H9 (cell line): Measurements from ENCODE around the gene KLHL21. TPM values are rescaled to one million over a fixed set of nuclear protein-coding genes. Genes with fewer than 3 reads are reported as not detected.
A peak's percentile ranks its signal among the peaks of the same experiment; 100 is the strongest.

ENCODE experiments used
- DNase-seq: peaks from one replicate; pipeline ENCODE4 v3.0.0-alpha.2; 2017
- H2AFZ ChIP-seq: one replicate; pipeline ENCODE4 v1.6.1; 2013; ENCODE audit warnings: mild to moderate bottlenecking, low read length, control low read depth, moderate library complexity
- H2AK5ac ChIP-seq: 2 replicates; pipeline ENCODE4 v1.6.1; 2013; ENCODE audit warnings: low read length, control low read depth, mixed read lengths; ENCODE audit not compliant: insufficient read length
- H2BK120ac ChIP-seq: one replicate; pipeline ENCODE4 v1.6.1; 2013; ENCODE audit warnings: low read depth, mild to moderate bottlenecking, low read length, control low read depth, inconsistent platforms; ENCODE audit not compliant: poor library complexity, severe bottlenecking
- H2BK12ac ChIP-seq: 2 replicates; pipeline ENCODE4 v1.6.1; 2013; ENCODE audit warnings: low read length, control low read depth, mixed read lengths, low read depth; ENCODE audit not compliant: insufficient read length
- H2BK15ac ChIP-seq: 2 replicates; pipeline ENCODE4 v1.6.1; 2013; ENCODE audit warnings: low read depth, low read length, control low read depth
- H2BK20ac ChIP-seq: one replicate; pipeline ENCODE4 v1.6.1; 2013; ENCODE audit warnings: low read depth, mild to moderate bottlenecking, low read length, control low read depth, inconsistent platforms; ENCODE audit not compliant: poor library complexity, severe bottlenecking
- H2BK5ac ChIP-seq: 2 replicates; pipeline ENCODE4 v1.6.1; 2013; ENCODE audit warnings: low read length, control low read depth, mixed read lengths; ENCODE audit not compliant: insufficient read length
- H3K14ac ChIP-seq: 2 replicates; pipeline ENCODE4 v1.6.1; 2013; ENCODE audit warnings: low read length, control low read depth; ENCODE audit not compliant: insufficient read depth
- H3K18ac ChIP-seq: 2 replicates; pipeline ENCODE4 v1.6.1; 2013; ENCODE audit warnings: low read depth, mild to moderate bottlenecking, mixed read lengths, low read length, control low read depth; ENCODE audit not compliant: insufficient read length
- H3K23ac ChIP-seq: 2 replicates; pipeline ENCODE4 v1.6.1; 2013; ENCODE audit warnings: low read length, control low read depth, mixed read lengths, low read depth; ENCODE audit not compliant: insufficient read length
- H3K23me2 ChIP-seq: 2 replicates; pipeline ENCODE4 v1.6.1; 2013; ENCODE audit warnings: low read depth, mild to moderate bottlenecking, mixed read lengths, low read length, control low read depth; ENCODE audit not compliant: insufficient read length, poor library complexity, severe bottlenecking
- H3K27ac ChIP-seq: 2 replicates; pipeline ENCODE4 v1.5.1; 2013; ENCODE audit warnings: low read length, control low read depth, mixed read lengths, low read depth; ENCODE audit not compliant: insufficient read length
- H3K27me3 ChIP-seq: 2 replicates; pipeline ENCODE4 v1.6.1; 2013; ENCODE audit warnings: low read length, control low read depth, inconsistent platforms; ENCODE audit not compliant: insufficient read depth
- H3K4ac ChIP-seq: 2 replicates; pipeline ENCODE4 v1.6.1; 2013; ENCODE audit warnings: low read depth, mild to moderate bottlenecking, control low read depth, inconsistent platforms, low read length, moderate library complexity
- H3K4me1 ChIP-seq: 2 replicates; pipeline ENCODE4 v1.6.1; 2013; ENCODE audit warnings: low read length, control low read depth, inconsistent platforms; ENCODE audit not compliant: insufficient read depth
- H3K4me2 ChIP-seq: 2 replicates; pipeline ENCODE4 v1.6.1; 2013; ENCODE audit warnings: low read length, control low read depth, mixed read lengths; ENCODE audit not compliant: insufficient read length, insufficient read depth
- H3K56ac ChIP-seq: 2 replicates; pipeline ENCODE4 v1.6.1; 2013; ENCODE audit warnings: low read depth, mild to moderate bottlenecking, mixed read lengths, low read length, control low read depth; ENCODE audit not compliant: insufficient read length
- H3K79me1 ChIP-seq: 2 replicates; pipeline ENCODE4 v1.6.1; 2013; ENCODE audit warnings: low read depth, mild to moderate bottlenecking, moderate library complexity, low read length, control low read depth, inconsistent platforms; ENCODE audit not compliant: insufficient read depth, poor library complexity, severe bottlenecking
- H3K79me2 ChIP-seq: 2 replicates; pipeline ENCODE4 v1.6.1; 2013; ENCODE audit warnings: low read length, control low read depth, inconsistent platforms; ENCODE audit not compliant: insufficient read depth
- H3K9ac ChIP-seq: 2 replicates; pipeline ENCODE4 v1.6.1; 2013; ENCODE audit warnings: low read length, control low read depth, mixed read lengths; ENCODE audit not compliant: insufficient read length; ENCODE audit errors: extremely low read depth
- H3K9me3 ChIP-seq: one replicate; pipeline ENCODE4 v1.6.1; 2013; ENCODE audit warnings: low read depth, low read length, inconsistent platforms; ENCODE audit not compliant: control insufficient read depth
- H3T11ph ChIP-seq: one replicate; pipeline ENCODE4 v1.6.1; 2013; ENCODE audit warnings: mild to moderate bottlenecking, low read length, control low read depth, inconsistent platforms
- H4K20me1 ChIP-seq: one replicate; pipeline ENCODE4 v1.6.1; 2013; ENCODE audit not compliant: control insufficient read depth, insufficient read length, insufficient read depth
- H4K5ac ChIP-seq: 2 replicates; pipeline ENCODE4 v1.6.1; 2013; ENCODE audit warnings: low read depth, mild to moderate bottlenecking, mixed read lengths, low read length, control low read depth; ENCODE audit not compliant: insufficient read length
- H4K8ac ChIP-seq: replicated peaks from 2 replicates; pipeline ENCODE4 v1.6.1; 2013; ENCODE audit warnings: low read length, control low read depth, mixed read lengths, low read depth; ENCODE audit not compliant: insufficient read length
- H4K91ac ChIP-seq: 2 replicates; pipeline ENCODE4 v1.6.1; 2013; ENCODE audit warnings: low read depth, mild to moderate bottlenecking, moderate library complexity, mixed read lengths, low read length, control low read depth; ENCODE audit not compliant: insufficient read length
- H3K27ac Mint-ChIP-seq, 3 experiments: 2 replicates in 2 of 3; 3 replicates in 1 of 3; pipeline ENCODE4 v1.8.0; 2020 to 2021; ENCODE audit warnings: mixed read lengths in 3 of 3, mild to moderate bottlenecking in 1 of 3, moderate library complexity in 1 of 3
- H3K27me3 Mint-ChIP-seq: 2 replicates; pipeline ENCODE4 v1.8.0; 2021; ENCODE audit warnings: low read depth, mild to moderate bottlenecking, moderate library complexity, mixed read lengths
- H3K36me3 Mint-ChIP-seq, 3 experiments: 2 replicates in 2 of 3; 3 replicates in 1 of 3; pipeline ENCODE4 v1.8.0; 2020 to 2021; ENCODE audit warnings: low read depth in 3 of 3, mixed read lengths in 3 of 3; ENCODE audit not compliant: insufficient read depth in 1 of 3
- H3K4me1 Mint-ChIP-seq, 2 experiments: 2 replicates each; pipeline ENCODE4 v1.8.0; 2020; ENCODE audit warnings: mixed read lengths in 2 of 2
- H3K4me3 Mint-ChIP-seq, 2 experiments: 2 replicates in 1 of 2; 3 replicates in 1 of 2; pipeline ENCODE4 v1.8.0; 2020 to 2021; ENCODE audit warnings: mild to moderate bottlenecking in 2 of 2, mixed read lengths in 2 of 2, moderate library complexity in 1 of 2
- H3K9me3 Mint-ChIP-seq, 2 experiments: 2 replicates in 1 of 2; 3 replicates in 1 of 2; pipeline ENCODE4 v1.8.0; 2020; ENCODE audit warnings: mild to moderate bottlenecking in 2 of 2, mixed read lengths in 2 of 2, moderate library complexity in 1 of 2
- CTCF ChIP-seq: fragments of 200-600 bp; sonication (generic); conservative IDR thresholded peaks from 3 replicates; pipeline ENCODE4 v1.8.0; 2021; ENCODE audit warnings: antibody characterized with exemption, mild to moderate bottlenecking
- WGBS: extraction: QIAGEN DNeasy Blood & Tissue Kit; methylation state at CpG from one replicate; pipeline ENCODE4 v1.1.7; 2013; ENCODE audit warnings: missing lambda C conversion rate, low lambda C conversion rate, mixed read lengths; ENCODE audit not compliant: insufficient read length; ENCODE audit errors: extremely low coverage; 5-methylcytosine and 5-hydroxymethylcytosine counted together
- total RNA-seq: library from RNA; stranded (reverse); gene quantifications from 2 replicates; pipeline ENCODE4 v1.2.1, GENCODE V29; 2021

KLHL21 gene
- total RNA-seq, 1 experiment from 2014 or later: 31.9 TPM

- Histone ChIP-seq H3K56ac (no peak overlapping the region), H3K79me2 (no peaks in the 10 kb centered on the region), H3K14ac (no peak overlapping the region; the same call in 1 of the 2 replicates), H2BK12ac (no peak overlapping the region), H4K5ac (no peak overlapping the region), H3K4me1 (no peaks in the 10 kb centered on the region), H2BK5ac (no peak overlapping the region), H2AFZ (no peak overlapping the region), H3K23me2 (peaks cover 6% of the 10 kb centered on the region), H4K91ac (no peak overlapping the region), H3K23ac (no peak overlapping the region), H3K79me1 (peaks cover 4% of the 10 kb centered on the region), H4K20me1 (no peaks in the 10 kb centered on the region), H3K9me3 (no peaks in the 10 kb centered on the region), H3T11ph (no peak overlapping the region), H3K27ac (no peak overlapping the region), H2BK120ac (no peak overlapping the region), H2BK20ac (no peak overlapping the region), H3K4ac (no peak overlapping the region), H4K8ac (no peak overlapping the region), H3K9ac (no peak overlapping the region), H3K4me2 (no peak overlapping the region), H3K18ac (no peak overlapping the region), H3K27me3 (no peaks in the 10 kb centered on the region), H2BK15ac (no peak overlapping the region), H2AK5ac (no peak overlapping the region)
- H3K4me1 Mint-ChIP-seq: peaks cover 5 to 9% of the 10 kb centered on the region in 2 experiments
- WGBS: no CpG with 5 or more reads among the region's 12 CpGs
- no peaks in the 10 kb centered on the region for H3K27me3 Mint-ChIP-seq
- H3K9me3 Mint-ChIP-seq: no peaks in the 10 kb centered on the region
- H3K36me3 Mint-ChIP-seq: peaks cover 9 to 41% (median 24%) of the 10 kb centered on the region in 3 experiments; a peak in 6 of 7 replicates
- TF ChIP-seq CTCF: no peak
- no peak for DNase-seq
- 0 out of 7 replicates have a peak overlapping the region, but pooled peaks of 1 of the 3 experiments have one; percentile 69 for H3K27ac Mint-ChIP-seq
- no peak overlapping the region for H3K4me3 Mint-ChIP-seq
These were observed 17.5 kb downstream of the KLHL21 start for GRCh38 chr1:6585081-6585722.
